ENCODE measurements around the gene PPM1E. TPM values are rescaled to one million over a fixed set of nuclear protein-coding genes. Genes with fewer than 3 reads are reported as not detected.

PPM1E gene
- total RNA-seq, 1 experiment from 2014 or later: 2.9 TPM

DNA sequence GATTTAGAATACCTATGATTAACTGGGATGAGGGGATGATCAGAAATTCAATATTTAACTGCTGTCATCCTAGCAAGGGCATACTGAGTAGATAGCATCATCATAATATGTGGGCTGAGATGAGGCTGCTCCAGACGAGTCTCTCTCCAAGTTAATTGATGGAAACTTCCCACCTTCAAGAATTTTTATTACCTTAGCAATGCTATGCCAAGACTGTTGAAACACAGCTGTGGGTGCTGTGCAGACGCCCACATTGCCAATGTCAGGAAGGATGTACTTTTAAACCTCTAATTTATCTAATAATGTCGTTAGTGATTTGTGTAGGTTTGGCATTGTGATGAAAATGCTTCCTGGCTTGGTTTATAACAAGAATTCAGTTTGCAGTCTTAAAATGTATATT is 180.6 kb downstream of the PPM1E start:
- DNase-seq (ENCODE audit: low read depth, low spot score) (no peak), ATAC-seq (no peak)
- Histone ChIP-seq H3K36me3 (ENCODE audit: control insufficient read depth, insufficient read depth, low read length) (no peaks in the 10 kb centered on the region), H3K27ac (ENCODE audit: low read length) (no peak overlapping the region), H3K4me1 (ENCODE audit: control insufficient read depth, insufficient read depth, low read length) (no peaks in the 10 kb centered on the region), H3K9me3 (ENCODE audit: control insufficient read depth, insufficient read depth, low read depth, low read length) (no peaks in the 10 kb centered on the region), H3K27me3 (ENCODE audit: control insufficient read depth, insufficient read depth, low read length) (no peaks in the 10 kb centered on the region), H3K4me3 (ENCODE audit: low read depth in 2 of 2, low read length in 2 of 2) (no peak overlapping the region)
- BruUV-seq (replicated peaks): no TSS peak
- POLR2A ChIA-PET: interaction anchor here (0.6 to 0.7 kb wide), 2 partner anchors 94 to 171 kb away, joined by 3 to 8 read pairs; no protein-coding TSS in a partner anchor
- CTCF ChIA-PET: interaction anchor here (0.6 to 0.7 kb wide), 2 partner anchors 104 to 418 kb away, joined by 3 to 7 read pairs; no protein-coding TSS in a partner anchor
- TF ChIP-seq POLR2AphosphoS5 (IDR thresholded peaks at IDR 0.05; ENCODE audit: low read depth, low read length): no peak
- in situ Hi-C loops (cut with HindIII; ENCODE audit: low pct_unique_long_range_greater_than_20kb, low sequenced_read_pairs) (no loop called here), intact Hi-C loops (cut with micrococcal nuclease; ENCODE audit: unreplicated experiment) (no loop called here)

DNA sequence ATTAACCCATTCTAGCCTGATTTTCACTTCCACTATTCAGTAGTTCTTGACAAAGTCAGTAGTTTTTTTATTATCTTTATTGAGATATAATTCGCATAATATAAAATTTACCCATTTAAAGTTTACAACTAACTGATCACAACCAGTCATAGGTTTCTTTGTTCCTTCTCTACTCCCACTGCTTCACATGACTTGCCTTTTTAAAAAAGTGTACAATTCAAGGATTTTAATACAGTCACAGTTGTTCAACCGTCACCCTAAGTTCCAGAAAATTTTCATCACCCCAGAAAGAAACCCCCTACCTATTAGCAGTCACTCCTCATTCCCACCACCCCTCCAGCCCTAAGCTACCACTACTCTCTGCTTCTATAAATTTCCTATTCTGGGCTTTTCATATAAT is 188.5 kb downstream of the PPM1E start:
- DNase-seq (ENCODE audit: low read depth, low spot score) (no peak), ATAC-seq (no peak)
- peaks cover 6% of the 10 kb centered on the region; the same call in 1 of the 2 replicates for H3K9me3 ChIP-seq (ENCODE audit: control insufficient read depth, insufficient read depth, low read depth, low read length)
- intact Hi-C loops (cut with micrococcal nuclease; ENCODE audit: unreplicated experiment): no loop called here
- no peak overlapping the region for H3K27ac ChIP-seq (ENCODE audit: low read length)
- POLR2A ChIA-PET: no interaction called here
- no peak overlapping the region for H3K4me3 ChIP-seq (ENCODE audit: low read depth in 2 of 2, low read length in 2 of 2)
- in situ Hi-C loops (cut with HindIII; ENCODE audit: low pct_unique_long_range_greater_than_20kb, low sequenced_read_pairs): no loop called here
- BruUV-seq (replicated peaks): no TSS peak
- H3K36me3 ChIP-seq (ENCODE audit: control insufficient read depth, insufficient read depth, low read length): no peaks in the 10 kb centered on the region
- CTCF ChIA-PET: no interaction called here
- H3K27me3 ChIP-seq (ENCODE audit: control insufficient read depth, insufficient read depth, low read length): no peaks in the 10 kb centered on the region
- H3K4me1 ChIP-seq (ENCODE audit: control insufficient read depth, insufficient read depth, low read length): no peaks in the 10 kb centered on the region
- TF ChIP-seq SIN3A (IDR thresholded peaks at IDR 0.05; ENCODE audit: borderline replicate concordance, insufficient read depth, low read depth, low read length) (no peak), POLR2AphosphoS5 (IDR thresholded peaks at IDR 0.05; ENCODE audit: low read depth, low read length) (no peak), TCF7L2 (IDR thresholded peaks at IDR 0.05; ENCODE audit: low read depth, low read length) (no peak)
- TF ChIP-seq, protein P1, sequence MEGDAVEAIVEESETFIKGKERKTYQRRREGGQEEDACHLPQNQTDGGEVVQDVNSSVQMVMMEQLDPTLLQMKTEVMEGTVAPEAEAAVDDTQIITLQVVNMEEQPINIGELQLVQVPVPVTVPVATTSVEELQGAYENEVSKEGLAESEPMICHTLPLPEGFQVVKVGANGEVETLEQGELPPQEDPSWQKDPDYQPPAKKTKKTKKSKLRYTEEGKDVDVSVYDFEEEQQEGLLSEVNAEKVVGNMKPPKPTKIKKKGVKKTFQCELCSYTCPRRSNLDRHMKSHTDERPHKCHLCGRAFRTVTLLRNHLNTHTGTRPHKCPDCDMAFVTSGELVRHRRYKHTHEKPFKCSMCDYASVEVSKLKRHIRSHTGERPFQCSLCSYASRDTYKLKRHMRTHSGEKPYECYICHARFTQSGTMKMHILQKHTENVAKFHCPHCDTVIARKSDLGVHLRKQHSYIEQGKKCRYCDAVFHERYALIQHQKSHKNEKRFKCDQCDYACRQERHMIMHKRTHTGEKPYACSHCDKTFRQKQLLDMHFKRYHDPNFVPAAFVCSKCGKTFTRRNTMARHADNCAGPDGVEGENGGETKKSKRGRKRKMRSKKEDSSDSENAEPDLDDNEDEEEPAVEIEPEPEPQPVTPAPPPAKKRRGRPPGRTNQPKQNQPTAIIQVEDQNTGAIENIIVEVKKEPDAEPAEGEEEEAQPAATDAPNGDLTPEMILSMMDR (IDR thresholded peaks at IDR 0.05): no peak
- TF ChIP-seq, protein P2, sequence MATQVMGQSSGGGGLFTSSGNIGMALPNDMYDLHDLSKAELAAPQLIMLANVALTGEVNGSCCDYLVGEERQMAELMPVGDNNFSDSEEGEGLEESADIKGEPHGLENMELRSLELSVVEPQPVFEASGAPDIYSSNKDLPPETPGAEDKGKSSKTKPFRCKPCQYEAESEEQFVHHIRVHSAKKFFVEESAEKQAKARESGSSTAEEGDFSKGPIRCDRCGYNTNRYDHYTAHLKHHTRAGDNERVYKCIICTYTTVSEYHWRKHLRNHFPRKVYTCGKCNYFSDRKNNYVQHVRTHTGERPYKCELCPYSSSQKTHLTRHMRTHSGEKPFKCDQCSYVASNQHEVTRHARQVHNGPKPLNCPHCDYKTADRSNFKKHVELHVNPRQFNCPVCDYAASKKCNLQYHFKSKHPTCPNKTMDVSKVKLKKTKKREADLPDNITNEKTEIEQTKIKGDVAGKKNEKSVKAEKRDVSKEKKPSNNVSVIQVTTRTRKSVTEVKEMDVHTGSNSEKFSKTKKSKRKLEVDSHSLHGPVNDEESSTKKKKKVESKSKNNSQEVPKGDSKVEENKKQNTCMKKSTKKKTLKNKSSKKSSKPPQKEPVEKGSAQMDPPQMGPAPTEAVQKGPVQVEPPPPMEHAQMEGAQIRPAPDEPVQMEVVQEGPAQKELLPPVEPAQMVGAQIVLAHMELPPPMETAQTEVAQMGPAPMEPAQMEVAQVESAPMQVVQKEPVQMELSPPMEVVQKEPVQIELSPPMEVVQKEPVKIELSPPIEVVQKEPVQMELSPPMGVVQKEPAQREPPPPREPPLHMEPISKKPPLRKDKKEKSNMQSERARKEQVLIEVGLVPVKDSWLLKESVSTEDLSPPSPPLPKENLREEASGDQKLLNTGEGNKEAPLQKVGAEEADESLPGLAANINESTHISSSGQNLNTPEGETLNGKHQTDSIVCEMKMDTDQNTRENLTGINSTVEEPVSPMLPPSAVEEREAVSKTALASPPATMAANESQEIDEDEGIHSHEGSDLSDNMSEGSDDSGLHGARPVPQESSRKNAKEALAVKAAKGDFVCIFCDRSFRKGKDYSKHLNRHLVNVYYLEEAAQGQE (IDR thresholded peaks at IDR 0.05; ENCODE audit: insufficient read depth in 1 of 2, low read depth in 2 of 2, low read length in 1 of 2): no peak

DNA sequence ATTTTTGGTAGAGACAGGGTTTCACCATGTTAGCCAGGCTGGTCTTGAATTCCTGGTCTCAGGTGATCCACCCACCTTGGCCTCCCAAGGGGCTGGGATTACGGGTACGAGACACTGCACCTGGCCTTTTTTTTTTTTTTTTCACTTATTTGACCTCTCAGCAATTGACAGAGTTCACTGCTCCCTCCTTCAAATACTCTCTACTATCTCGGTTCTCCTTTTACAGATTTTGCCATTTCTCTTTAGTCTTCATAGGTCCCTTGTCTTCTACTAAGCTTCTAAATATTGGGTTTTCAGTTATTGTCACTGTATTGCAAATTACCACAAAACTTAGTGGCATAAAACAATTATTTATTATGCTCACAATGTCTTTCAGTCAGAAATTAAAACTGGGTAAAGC is 191.8 kb downstream of the PPM1E start:
- Histone ChIP-seq H3K27me3 (ENCODE audit: control insufficient read depth, insufficient read depth, low read length) (no peaks in the 10 kb centered on the region), H3K4me1 (ENCODE audit: control insufficient read depth, insufficient read depth, low read length) (no peaks in the 10 kb centered on the region), H3K27ac (ENCODE audit: low read length) (no peak overlapping the region), H3K4me3 (ENCODE audit: low read depth in 2 of 2, low read length in 2 of 2) (no peak overlapping the region), H3K36me3 (ENCODE audit: control insufficient read depth, insufficient read depth, low read length) (no peaks in the 10 kb centered on the region), H3K9me3 (ENCODE audit: control insufficient read depth, insufficient read depth, low read depth, low read length) (peaks cover 7% of the 10 kb centered on the region; the same call in 1 of the 2 replicates)
- no peak for TF ChIP-seq TCF7L2 (IDR thresholded peaks at IDR 0.05; ENCODE audit: low read depth, low read length)
- TF ChIP-seq, protein P2 (IDR thresholded peaks at IDR 0.05; ENCODE audit: insufficient read depth in 1 of 2, low read depth in 2 of 2, low read length in 1 of 2): no peak
- no peak for TF ChIP-seq POLR2AphosphoS5 (IDR thresholded peaks at IDR 0.05; ENCODE audit: low read depth, low read length)
- TF ChIP-seq, protein P1 (IDR thresholded peaks at IDR 0.05): no peak
- TF ChIP-seq SIN3A (IDR thresholded peaks at IDR 0.05; ENCODE audit: borderline replicate concordance, insufficient read depth, low read depth, low read length): no peak
- intact Hi-C loops (cut with micrococcal nuclease; ENCODE audit: unreplicated experiment) (no loop called here), in situ Hi-C loops (cut with HindIII; ENCODE audit: low pct_unique_long_range_greater_than_20kb, low sequenced_read_pairs) (no loop called here)
- BruUV-seq (replicated peaks): no TSS peak
- DNase-seq (ENCODE audit: low read depth, low spot score) (no peak), ATAC-seq (no peak)
- ChIA-PET POLR2A (no interaction called here), CTCF (no interaction called here)
